ENCODE measurements around the gene MBD3L2.
A peak's percentile ranks its signal among the peaks of the same experiment; 100 is the strongest.
"Not testable (repeated sequence)": the region's sequence is repeated elsewhere in the genome, so short reads cannot be mapped to it uniquely, and the experiment has no call there.

The MBD3L2 gene

GRCh38 chr19:7063339-7063738 lies 14.2 kb downstream of the MBD3L2 start:
- DNase-seq: no peak

GRCh38 chr19:7063764-7064418 lies 14.8 kb downstream of the MBD3L2 start:
- no peak for DNase-seq

- not testable (repeated sequence) for DNase-seq
Measured at GRCh38 chr19:7067122-7067521, 18.0 kb downstream of the MBD3L2 start.

GRCh38 chr19:7067716-7068115 lies 18.6 kb downstream of the MBD3L2 start:
- no peak for DNase-seq

GRCh38 chr19:7068599-7068998 lies 19.5 kb downstream of the MBD3L2 start:
- no peak for DNase-seq

GRCh38 chr19:7069042-7069903 lies 20.2 kb downstream of the MBD3L2 start, which contains the start of gene ZNF557:
Gene ZNF557, plus strand, starts transcription at chr19:7069703. Its CDS starts 5,372 bp downstream, at chr19:7075075.
- DNase-seq: peak; percentile 99

- no peak for DNase-seq
Measured at GRCh38 chr19:7069904-7070226, 20.7 kb downstream of the MBD3L2 start.

GRCh38 chr19:7072541-7072940 lies 23.4 kb downstream of the MBD3L2 start:
- DNase-seq: no peak

- no peak for DNase-seq
Measured at GRCh38 chr19:7074705-7075282, 25.7 kb downstream of the MBD3L2 start.

- no peak for DNase-seq
Measured at GRCh38 chr19:7076151-7076550, 27.0 kb downstream of the MBD3L2 start.

GRCh38 chr19:7078008-7078407 lies 28.9 kb downstream of the MBD3L2 start:
- DNase-seq: no peak

GRCh38 chr19:7083076-7083956 lies 34.2 kb downstream of the MBD3L2 start:
- no peak for DNase-seq

- DNase-seq: no peak
Measured at GRCh38 chr19:7088999-7089398, 39.9 kb downstream of the MBD3L2 start.

- DNase-seq: no peak
Measured at GRCh38 chr19:7098096-7098495, 49.0 kb downstream of the MBD3L2 start.

- peak; percentile 98 for DNase-seq
Measured at GRCh38 chr19:7098701-7099596, 49.8 kb downstream of the MBD3L2 start.

GRCh38 chr19:7099597-7099921 lies 50.4 kb downstream of the MBD3L2 start:
- no peak for DNase-seq
